Esophagus squamous epithelium (tissue), 4 donors: Measurements from ENCODE around the gene KCNK7.

ENCODE experiments used
- POLR2A ChIP-seq, 4 donors: fragments of 450-650 bp; IDR thresholded peaks; one replicate each; pipeline ENCODE4 v1.6.1; 2017; ENCODE audit warnings: antibody characterized with exemption in 4 of 4, mild to moderate bottlenecking in 4 of 4, moderate library complexity in 3 of 4
- TF ChIP-seq, protein P1 (sequence below), 6 experiments: fragments of 450-650 bp in 4 of 6; fragments of 200-600 bp in 2 of 6; sonication (generic) in 2 of 6; IDR thresholded peaks; one replicate each; pipeline ENCODE4 v1.5.1; 2016 to 2019; ENCODE audit warnings: antibody characterized with exemption in 6 of 6, mild to moderate bottlenecking in 4 of 6, moderate library complexity in 4 of 6

DNA sequence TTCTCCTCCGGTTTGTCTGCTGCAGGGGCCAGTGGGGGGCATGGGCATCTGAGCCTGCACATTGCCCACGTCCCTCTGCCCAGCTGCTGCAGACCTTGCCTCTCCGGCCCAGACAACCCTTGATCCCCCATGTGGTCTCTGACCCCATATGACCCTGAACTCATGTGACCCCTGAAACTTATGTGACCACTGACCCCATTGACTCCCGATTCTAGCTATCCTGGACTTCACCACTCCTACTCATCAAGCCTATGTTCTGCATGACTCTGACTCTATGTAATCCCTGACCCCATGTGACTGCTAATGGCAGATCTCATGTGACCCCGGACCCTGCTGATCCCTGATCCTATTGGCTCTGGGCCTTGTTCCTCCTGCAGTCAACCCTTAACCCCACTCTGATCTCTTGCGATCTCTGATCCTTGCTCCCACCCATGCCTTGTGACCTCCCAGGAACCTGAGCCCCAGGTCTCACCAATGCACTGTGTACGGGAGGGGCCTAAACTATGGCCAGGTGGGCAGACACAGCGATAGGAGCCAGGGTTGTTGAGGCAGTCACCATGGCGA is 43.1 kb downstream of the KCNK7 start:
- TF ChIP-seq, protein P1, sequence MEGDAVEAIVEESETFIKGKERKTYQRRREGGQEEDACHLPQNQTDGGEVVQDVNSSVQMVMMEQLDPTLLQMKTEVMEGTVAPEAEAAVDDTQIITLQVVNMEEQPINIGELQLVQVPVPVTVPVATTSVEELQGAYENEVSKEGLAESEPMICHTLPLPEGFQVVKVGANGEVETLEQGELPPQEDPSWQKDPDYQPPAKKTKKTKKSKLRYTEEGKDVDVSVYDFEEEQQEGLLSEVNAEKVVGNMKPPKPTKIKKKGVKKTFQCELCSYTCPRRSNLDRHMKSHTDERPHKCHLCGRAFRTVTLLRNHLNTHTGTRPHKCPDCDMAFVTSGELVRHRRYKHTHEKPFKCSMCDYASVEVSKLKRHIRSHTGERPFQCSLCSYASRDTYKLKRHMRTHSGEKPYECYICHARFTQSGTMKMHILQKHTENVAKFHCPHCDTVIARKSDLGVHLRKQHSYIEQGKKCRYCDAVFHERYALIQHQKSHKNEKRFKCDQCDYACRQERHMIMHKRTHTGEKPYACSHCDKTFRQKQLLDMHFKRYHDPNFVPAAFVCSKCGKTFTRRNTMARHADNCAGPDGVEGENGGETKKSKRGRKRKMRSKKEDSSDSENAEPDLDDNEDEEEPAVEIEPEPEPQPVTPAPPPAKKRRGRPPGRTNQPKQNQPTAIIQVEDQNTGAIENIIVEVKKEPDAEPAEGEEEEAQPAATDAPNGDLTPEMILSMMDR (IDR thresholded peaks at IDR 0.05), result peak in 1 of 6 experiments; percentile 1
- TF ChIP-seq POLR2A (IDR thresholded peaks at IDR 0.05), result no peak
